Activated CD8-positive, alpha-beta memory T cell treated with anti-CD3 and anti-CD28 coated beads, Interleukin-2, amount 10 ng/mL, durations not matched to agents 7 days and 5 days (primary cell): ENCODE measurements around the gene METTL22. TPM values are rescaled to one million over a fixed set of nuclear protein-coding genes. Genes with fewer than 3 reads are reported as not detected.

Source experiments
- ATAC-seq: fragments of 150-1000 bp; cut with Tn5 transposase; one replicate; pipeline ENCODE4 v1.10.0; 2021; ENCODE audit warnings: moderate library complexity
- CTCF ChIA-PET: fragments of 350-600 bp; sonication (Branson Sonifier 250); formaldehyde crosslinking; loops from one replicate; lab custom pipeline; 2021; ENCODE audit warnings: antibody characterized with exemption; lab: Charles Lee
- DNase-seq: peaks from one replicate; pipeline ENCODE4 v3.0.0-alpha.2; 2020
- H3K27ac Mint-ChIP-seq: one replicate; pipeline ENCODE4 v1.8.0; 2021; ENCODE audit warnings: mild to moderate bottlenecking, mixed read lengths
- H3K27me3 Mint-ChIP-seq: one replicate; pipeline ENCODE4 v1.8.0; 2021; ENCODE audit warnings: mixed read lengths
- H3K36me3 Mint-ChIP-seq: one replicate; pipeline ENCODE4 v1.8.0; 2021; ENCODE audit warnings: mild to moderate bottlenecking, mixed read lengths
- H3K4me1 Mint-ChIP-seq: one replicate; pipeline ENCODE4 v1.8.0; 2021; ENCODE audit warnings: mixed read lengths
- H3K4me3 Mint-ChIP-seq: one replicate; pipeline ENCODE4 v1.8.0; 2021; ENCODE audit warnings: mild to moderate bottlenecking, moderate library complexity, mixed read lengths
- H3K9me3 Mint-ChIP-seq: one replicate; pipeline ENCODE4 v1.8.0; 2022; ENCODE audit warnings: low read depth, mixed read lengths
- total RNA-seq, 2 experiments: library from RNA; stranded (reverse); gene quantifications; one replicate each; pipeline ENCODE4 v1.2.3, GENCODE V29; 2021

Gene METTL22
- total RNA-seq, 2 experiments from 2014 or later, result 29.5 to 40.0 TPM

GRCh38 chr16:8585041-8585440 is 36.5 kb upstream of the METTL22 start:
- CTCF ChIA-PET, result no interaction called here
- Mint-ChIP-seq H3K36me3 (no peaks in the 10 kb centered on the region), H3K4me3 (no peak overlapping the region), H3K9me3 (no peaks in the 10 kb centered on the region), H3K27me3 (peaks cover 22% of the 10 kb centered on the region), H3K27ac (no peak overlapping the region), H3K4me1 (no peaks in the 10 kb centered on the region)
- ATAC-seq (no peak), DNase-seq (no peak)

GRCh38 chr16:8585857-8586256 is 35.6 kb upstream of the METTL22 start:
- Mint-ChIP-seq H3K36me3 (no peaks in the 10 kb centered on the region), H3K27ac (no peak overlapping the region), H3K4me1 (no peaks in the 10 kb centered on the region), H3K9me3 (no peaks in the 10 kb centered on the region), H3K27me3 (peaks cover 22% of the 10 kb centered on the region), H3K4me3 (no peak overlapping the region)
- CTCF ChIA-PET, result no interaction called here
- ATAC-seq (no peak), DNase-seq (no peak)

- H3K27ac Mint-ChIP-seq, result no peak overlapping the region
- no peaks in the 10 kb centered on the region for H3K36me3 Mint-ChIP-seq
These were observed 34.4 kb upstream of the METTL22 start for GRCh38 chr16:8587065-8587464.

GRCh38 chr16:8588682-8589056 is 32.8 kb upstream of the METTL22 start:
- H3K27ac Mint-ChIP-seq, result no peak overlapping the region
- CTCF ChIA-PET, result interaction anchor here (0.9 kb wide), 1 partner anchor 22 kb away, joined by 3 read pairs; no protein-coding TSS in a partner anchor
- ATAC-seq (no peak), DNase-seq (no peak)
- no peaks in the 10 kb centered on the region for H3K4me1 Mint-ChIP-seq
- H3K36me3 Mint-ChIP-seq, result no peaks in the 10 kb centered on the region
- H3K4me3 Mint-ChIP-seq, result no peak overlapping the region
- peaks cover 22% of the 10 kb centered on the region for H3K27me3 Mint-ChIP-seq
- H3K9me3 Mint-ChIP-seq, result no peaks in the 10 kb centered on the region

More at GRCh38 chr16:8587065-8587464, 34.4 kb upstream of the METTL22 start:
- Mint-ChIP-seq H3K4me3 (no peak overlapping the region), H3K4me1 (no peaks in the 10 kb centered on the region), H3K27me3 (peaks cover 22% of the 10 kb centered on the region), H3K9me3 (no peaks in the 10 kb centered on the region)
- ATAC-seq (no peak), DNase-seq (no peak)
- CTCF ChIA-PET, result interaction anchor here (1.2 kb wide), 1 partner anchor 10 kb away, joined by 3 read pairs; no protein-coding TSS in a partner anchor

- no peak overlapping the region for H3K4me3 Mint-ChIP-seq
- CTCF ChIA-PET, result interaction anchor here (0.9 kb wide), 1 partner anchor 22 kb away, joined by 3 read pairs; no protein-coding TSS in a partner anchor
- no peak for DNase-seq
- no peak for ATAC-seq
- H3K9me3 Mint-ChIP-seq, result no peaks in the 10 kb centered on the region
- no peaks in the 10 kb centered on the region for H3K4me1 Mint-ChIP-seq
- H3K27ac Mint-ChIP-seq, result no peak overlapping the region
- H3K36me3 Mint-ChIP-seq, result no peaks in the 10 kb centered on the region
- H3K27me3 Mint-ChIP-seq, result peaks cover 22% of the 10 kb centered on the region
These were observed 32.2 kb upstream of the METTL22 start for GRCh38 chr16:8589057-8589899.

GRCh38 chr16:8589900-8590688 is 31.4 kb upstream of the METTL22 start, which contains the start of gene TMEM114:
TMEM114 (minus strand) TSS chr16:8590511; CDS start chr16:8589838, 673 bp downstream.
- H3K4me1 Mint-ChIP-seq, result no peaks in the 10 kb centered on the region
- DNase-seq, result no peak
- no peak within 1 kb of the TSS for H3K4me3 Mint-ChIP-seq
- H3K27me3 Mint-ChIP-seq, result peaks cover 22% of the 10 kb centered on the region
- CTCF ChIA-PET, result no interaction called here
- H3K27ac Mint-ChIP-seq, result no peak within 1 kb of the TSS
- ATAC-seq, result no peak
- H3K9me3 Mint-ChIP-seq, result no peaks in the 10 kb centered on the region
- no peaks in the 10 kb centered on the region for H3K36me3 Mint-ChIP-seq

- DNase-seq, result no peak
- H3K4me1 Mint-ChIP-seq, result no peaks in the 10 kb centered on the region
- CTCF ChIA-PET, result no interaction called here
- no peaks in the 10 kb centered on the region for H3K36me3 Mint-ChIP-seq
- H3K4me3 Mint-ChIP-seq, result no peak overlapping the region
- H3K27ac Mint-ChIP-seq, result no peak overlapping the region
- no peak for ATAC-seq
- peaks cover 22% of the 10 kb centered on the region for H3K27me3 Mint-ChIP-seq
- no peaks in the 10 kb centered on the region for H3K9me3 Mint-ChIP-seq
These were observed 30.7 kb upstream of the METTL22 start for GRCh38 chr16:8590811-8591210.

GRCh38 chr16:8591451-8591850 is 30.0 kb upstream of the METTL22 start:
- Mint-ChIP-seq H3K4me1 (no peaks in the 10 kb centered on the region), H3K27me3 (peaks cover 22% of the 10 kb centered on the region), H3K27ac (no peak overlapping the region), H3K36me3 (no peaks in the 10 kb centered on the region), H3K4me3 (no peak overlapping the region), H3K9me3 (no peaks in the 10 kb centered on the region)
- DNase-seq, result no peak
- CTCF ChIA-PET, result no interaction called here
- ATAC-seq, result no peak

- ATAC-seq (no peak), DNase-seq (no peak)
- CTCF ChIA-PET, result interaction anchor here (0.6 kb wide), 1 partner anchor 281 kb away, joined by 3 read pairs; no protein-coding TSS in a partner anchor
These were observed 27.3 kb upstream of the METTL22 start for GRCh38 chr16:8594149-8594666.

GRCh38 chr16:8595783-8596182 is 25.7 kb upstream of the METTL22 start:
- DNase-seq (no peak), ATAC-seq (no peak)
- CTCF ChIA-PET, result interaction anchor here (0.9 kb wide), 1 partner anchor 284 kb away, joined by 3 read pairs; no protein-coding TSS in a partner anchor

More at GRCh38 chr16:8594149-8594666, 27.3 kb upstream of the METTL22 start:
- peaks cover 2% of the 10 kb centered on the region for H3K27me3 Mint-ChIP-seq
- H3K4me1 Mint-ChIP-seq, result no peaks in the 10 kb centered on the region
- no peaks in the 10 kb centered on the region for H3K36me3 Mint-ChIP-seq
- H3K9me3 Mint-ChIP-seq, result no peaks in the 10 kb centered on the region
- no peak overlapping the region for H3K27ac Mint-ChIP-seq
- no peak overlapping the region for H3K4me3 Mint-ChIP-seq

GRCh38 chr16:8596581-8596980 is 24.9 kb upstream of the METTL22 start:
- CTCF ChIA-PET, result interaction anchor here (0.9 kb wide), 1 partner anchor 9 kb away, joined by 3 read pairs; no protein-coding TSS in a partner anchor
- H3K9me3 Mint-ChIP-seq, result no peaks in the 10 kb centered on the region
- no peaks in the 10 kb centered on the region for H3K36me3 Mint-ChIP-seq
- no peaks in the 10 kb centered on the region for H3K4me1 Mint-ChIP-seq
- no peak overlapping the region for H3K27ac Mint-ChIP-seq
- ATAC-seq (no peak), DNase-seq (no peak)
- H3K27me3 Mint-ChIP-seq, result no peaks in the 10 kb centered on the region
- H3K4me3 Mint-ChIP-seq, result no peak overlapping the region

More at GRCh38 chr16:8595783-8596182, 25.7 kb upstream of the METTL22 start:
- no peak overlapping the region for H3K27ac Mint-ChIP-seq
- H3K36me3 Mint-ChIP-seq, result no peaks in the 10 kb centered on the region
- no peaks in the 10 kb centered on the region for H3K27me3 Mint-ChIP-seq
- H3K4me1 Mint-ChIP-seq, result no peaks in the 10 kb centered on the region
- H3K9me3 Mint-ChIP-seq, result no peaks in the 10 kb centered on the region
- no peak overlapping the region for H3K4me3 Mint-ChIP-seq

GRCh38 chr16:8600144-8600775 is 21.2 kb upstream of the METTL22 start:
- ATAC-seq (no peak), DNase-seq (no peak)
- Mint-ChIP-seq H3K27ac (no peak overlapping the region), H3K9me3 (no peaks in the 10 kb centered on the region), H3K4me1 (no peaks in the 10 kb centered on the region), H3K4me3 (no peak overlapping the region), H3K36me3 (no peaks in the 10 kb centered on the region), H3K27me3 (peaks cover 6% of the 10 kb centered on the region)
- CTCF ChIA-PET, result no interaction called here

- H3K4me3 Mint-ChIP-seq, result no peak overlapping the region
- CTCF ChIA-PET, result no interaction called here
- ATAC-seq (no peak), DNase-seq (no peak)
- H3K9me3 Mint-ChIP-seq, result no peaks in the 10 kb centered on the region
- H3K27ac Mint-ChIP-seq, result no peak overlapping the region
- no peaks in the 10 kb centered on the region for H3K4me1 Mint-ChIP-seq
- H3K27me3 Mint-ChIP-seq, result peaks cover 20% of the 10 kb centered on the region
- H3K36me3 Mint-ChIP-seq, result no peaks in the 10 kb centered on the region
These were observed 15.9 kb upstream of the METTL22 start for GRCh38 chr16:8605554-8605953.
